ENCODE results near the gene SV2B.

The SV2B gene

DNA sequence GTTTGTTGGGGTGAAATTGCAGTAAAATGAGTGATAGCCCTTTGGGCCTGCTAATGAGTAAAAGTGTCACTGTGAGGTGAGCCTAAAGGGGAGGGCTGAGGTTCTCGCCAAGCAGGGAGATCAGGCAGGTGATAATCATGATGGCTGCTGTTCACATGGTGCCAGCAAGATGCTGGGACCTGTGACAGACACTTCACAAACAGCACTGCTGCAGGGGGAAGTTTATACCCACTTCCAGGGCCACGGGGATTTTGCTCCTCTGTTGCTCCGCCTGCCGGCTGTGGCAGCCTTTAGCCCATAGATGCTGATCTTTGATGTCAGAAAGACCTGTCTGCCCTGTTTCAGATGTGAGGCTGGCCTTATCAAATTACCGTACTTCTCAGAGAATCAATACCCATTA lies 96.7 kb downstream of the SV2B start:
- no peak for DNase-seq

GRCh38 chr15:91199511-91199910 lies 99.5 kb downstream of the SV2B start:
- no peak for DNase-seq

GRCh38 chr15:91200101-91200754 lies 100.2 kb downstream of the SV2B start:
- no peak for DNase-seq

GRCh38 chr15:91202510-91203102 lies 102.5 kb downstream of the SV2B start:
- no peak for DNase-seq

GRCh38 chr15:91203619-91204203 lies 103.7 kb downstream of the SV2B start:
- DNase-seq = no peak

GRCh38 chr15:91208371-91208770 lies 108.3 kb downstream of the SV2B start:
- DNase-seq = no peak

DNA sequence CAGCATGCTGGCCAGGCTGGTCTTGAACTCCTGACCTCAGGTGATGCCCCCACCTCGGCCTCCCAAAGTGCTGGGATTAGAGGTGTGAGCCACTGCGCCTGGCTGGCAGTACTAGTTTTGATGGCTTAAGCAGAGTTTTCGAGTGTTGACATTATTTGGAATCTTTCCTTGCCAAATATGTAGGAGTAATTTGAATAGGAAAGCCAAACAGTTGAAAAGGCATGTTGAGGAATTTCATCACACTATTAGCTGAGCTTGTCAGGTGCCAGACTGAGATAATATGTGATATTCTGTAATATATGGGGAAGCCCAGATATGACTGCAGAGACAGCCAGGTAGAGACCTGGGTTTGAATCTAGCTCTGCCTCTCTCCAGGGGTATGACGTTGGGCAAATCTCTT lies 109.3 kb downstream of the SV2B start:
- no peak for DNase-seq

- DNase-seq = no peak
Observed at GRCh38 chr15:91209726-91210125, 109.7 kb downstream of the SV2B start.

DNA sequence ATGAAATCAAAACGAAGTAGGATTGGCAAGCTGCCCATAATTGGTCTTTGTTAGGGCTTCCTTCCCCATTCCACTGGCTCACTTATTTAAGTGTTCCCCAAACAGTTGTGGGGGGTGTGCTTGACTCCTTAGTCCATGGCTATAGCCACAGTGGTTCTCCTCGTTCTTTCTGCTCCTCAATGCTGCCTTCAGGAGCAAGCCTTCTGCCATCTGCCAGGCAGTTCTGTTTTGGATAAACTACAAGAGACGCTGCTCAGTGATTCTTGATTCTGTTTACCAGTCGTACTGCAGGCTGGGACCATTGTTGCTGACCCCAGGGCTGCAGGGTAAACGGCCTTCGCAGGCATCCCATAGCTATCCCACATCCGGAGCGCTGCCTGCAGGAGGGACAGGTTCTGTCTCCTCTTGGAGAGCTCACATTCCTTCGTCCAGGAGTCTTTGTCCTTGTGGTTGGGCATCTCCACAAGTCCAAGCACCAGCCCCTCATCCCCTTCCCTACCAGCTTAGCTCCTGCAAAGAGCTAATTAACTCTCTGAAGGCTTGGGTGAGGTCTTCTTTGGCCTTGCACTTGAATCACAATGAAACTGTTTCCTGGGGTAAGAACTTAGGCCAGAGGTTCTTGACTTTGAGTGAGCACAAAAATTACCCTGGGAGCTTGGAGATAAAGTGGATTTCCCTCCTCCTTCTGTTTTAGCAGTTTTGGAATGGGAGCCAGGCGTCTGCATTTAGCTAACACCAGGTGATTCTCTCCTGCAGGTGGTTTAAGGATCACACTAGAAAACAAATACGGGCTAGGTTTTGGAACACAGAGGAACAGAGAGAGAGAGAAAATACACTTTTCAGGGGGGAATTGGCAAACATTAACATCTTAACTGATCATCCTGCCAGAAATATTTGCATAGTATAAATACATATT lies 114.9 kb downstream of the SV2B start:
- no peak for DNase-seq

DNA sequence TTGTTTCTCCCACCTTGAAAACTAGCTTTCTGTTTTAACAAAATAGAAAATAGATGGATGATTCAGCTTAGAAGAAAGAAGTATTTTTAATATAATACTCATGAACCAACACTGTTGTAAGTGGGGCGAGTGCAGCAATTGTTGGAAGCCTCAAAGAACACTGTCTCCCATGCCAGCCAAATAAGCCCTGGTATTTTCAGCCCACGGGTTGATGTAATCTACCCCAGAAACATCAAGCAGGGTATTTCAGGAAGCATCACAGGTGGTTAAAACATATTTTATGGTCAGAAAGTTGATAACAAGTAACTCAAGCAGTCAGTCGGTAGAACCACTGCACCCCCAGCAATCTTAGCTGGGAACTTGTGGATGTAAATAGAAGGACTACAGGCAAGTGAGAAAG lies 115.9 kb downstream of the SV2B start:
- DNase-seq = no peak

DNA sequence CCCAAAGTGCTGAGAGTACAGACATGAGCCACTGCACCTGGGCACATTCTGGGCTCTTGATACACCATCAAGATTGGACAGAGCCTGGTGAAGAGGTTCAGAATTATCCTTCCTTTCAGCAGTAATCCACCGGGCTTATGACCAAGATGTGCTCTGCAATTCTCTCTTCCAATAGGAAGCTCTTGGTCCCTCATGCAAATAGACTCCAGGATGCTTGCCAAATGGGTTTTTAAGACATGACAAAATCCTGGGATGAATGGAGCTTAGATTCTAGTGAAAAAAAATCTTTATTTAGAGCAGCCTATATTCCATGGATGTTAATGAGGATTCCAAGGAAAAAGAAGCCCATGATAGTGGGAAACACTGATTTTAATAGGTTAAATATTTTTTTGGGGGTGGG lies 119.1 kb downstream of the SV2B start:
- DNase-seq = no peak

DNA sequence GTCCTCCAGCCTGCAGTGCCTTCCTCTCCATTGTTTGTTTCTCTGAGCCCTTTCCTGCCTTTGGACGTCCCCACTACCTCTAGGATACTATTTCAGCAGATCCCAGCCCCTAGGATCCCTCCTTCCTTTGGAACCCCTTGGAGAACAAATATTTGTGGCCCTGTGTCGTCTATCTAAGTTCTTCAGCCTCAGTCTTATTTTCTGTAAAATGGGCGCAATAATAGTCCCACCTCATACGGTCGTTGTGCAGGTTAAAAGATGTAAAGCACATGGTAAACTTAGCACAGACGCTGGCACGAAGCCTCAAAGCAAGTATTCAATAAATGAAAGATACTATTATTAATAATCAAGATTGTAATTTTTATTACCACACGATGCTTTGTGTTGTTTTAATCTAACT lies 122.0 kb downstream of the SV2B start:
- no peak for DNase-seq

DNA sequence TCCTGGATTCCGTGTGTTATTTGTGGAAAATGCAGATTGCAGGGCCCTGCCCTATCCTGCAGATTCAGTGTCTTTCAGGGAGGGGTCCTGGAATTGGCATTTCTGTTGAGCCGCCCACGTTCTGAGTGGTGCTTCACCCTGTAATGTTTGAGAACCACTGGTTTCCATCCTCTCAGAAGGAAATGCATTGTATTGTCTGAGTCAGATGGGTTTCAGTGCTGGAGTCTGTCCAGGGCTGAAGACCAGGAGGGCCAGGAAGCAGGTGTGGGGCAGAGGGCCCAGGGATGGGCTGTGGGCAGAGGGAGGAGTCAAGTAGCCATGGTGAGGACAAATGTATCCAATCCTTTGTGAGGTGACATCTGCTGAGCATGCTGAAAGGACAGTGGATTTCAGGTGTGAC lies 123.8 kb downstream of the SV2B start:
- DNase-seq = no peak

DNA sequence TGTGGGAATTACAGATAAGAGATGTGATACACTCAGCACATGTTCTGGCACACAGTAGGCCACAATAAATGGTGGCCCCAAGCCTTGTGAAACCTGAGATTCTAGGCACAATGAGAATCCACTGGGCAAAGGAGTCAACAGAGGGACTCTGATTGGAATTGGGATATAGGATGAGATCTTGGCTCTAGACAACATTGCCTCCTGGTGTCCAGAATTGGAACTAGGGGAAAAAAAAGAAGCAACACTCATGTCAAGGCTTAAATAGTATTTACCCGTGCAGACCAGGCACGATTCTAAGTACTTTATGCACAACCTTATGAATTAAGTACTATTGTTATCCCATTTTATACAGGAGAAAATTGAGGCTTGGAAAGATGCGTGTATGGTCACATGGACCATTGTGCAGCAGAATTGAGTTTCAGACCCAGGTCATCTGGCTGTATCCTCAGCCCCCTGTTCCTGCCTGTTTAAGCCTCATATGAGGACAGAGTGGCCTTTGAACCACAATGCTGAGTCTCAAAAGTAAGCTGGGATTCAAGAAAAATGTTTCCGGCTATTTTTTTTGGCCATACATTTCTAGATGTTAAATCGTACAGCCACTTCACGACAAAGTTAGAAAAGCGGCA lies 124.8 kb downstream of the SV2B start:
- no peak for DNase-seq

DNA sequence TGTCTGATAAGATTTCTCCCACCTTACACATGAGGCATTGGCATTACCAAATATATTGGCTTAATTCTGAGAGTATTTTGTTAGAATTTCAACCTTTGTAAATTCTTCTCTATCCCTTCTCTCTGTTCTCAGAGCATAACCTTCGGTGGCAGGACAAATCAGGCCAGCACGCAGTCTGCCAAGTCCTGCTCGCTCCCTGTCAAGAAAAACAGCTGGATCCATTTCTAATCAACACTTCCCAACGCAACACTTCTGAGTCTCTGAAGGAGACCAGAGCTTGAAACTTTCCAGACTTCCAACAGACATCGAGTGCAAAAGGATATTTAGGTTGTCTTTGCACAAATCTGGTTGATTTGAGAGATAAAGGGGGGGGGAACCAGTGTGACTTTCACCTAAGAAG lies 125.7 kb downstream of the SV2B start:
- DNase-seq = no peak

- no peak for DNase-seq
Observed at GRCh38 chr15:91227117-91227516, 127.1 kb downstream of the SV2B start.

- DNase-seq = no peak
Observed at GRCh38 chr15:91227766-91228165, 127.7 kb downstream of the SV2B start.

DNA sequence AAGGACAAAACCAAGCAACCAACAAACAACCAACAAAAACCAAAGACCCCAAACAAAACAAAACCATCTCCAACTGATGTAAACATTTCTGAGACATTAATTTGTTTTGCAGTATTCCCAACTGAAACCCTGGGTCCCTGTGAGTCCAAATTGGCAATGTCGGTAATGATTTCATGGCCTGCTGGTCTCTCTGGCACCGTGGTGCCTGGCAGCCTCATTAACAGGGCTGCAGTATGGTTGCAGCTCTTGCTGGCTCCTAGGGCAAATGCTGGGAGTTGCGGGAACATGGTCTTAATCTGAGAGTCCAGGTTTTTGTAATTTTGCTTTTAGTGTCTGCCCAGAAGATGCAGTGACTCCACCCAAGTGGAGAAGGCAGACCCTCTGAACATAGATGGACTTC lies 128.3 kb downstream of the SV2B start:
- DNase-seq = no peak

DNA sequence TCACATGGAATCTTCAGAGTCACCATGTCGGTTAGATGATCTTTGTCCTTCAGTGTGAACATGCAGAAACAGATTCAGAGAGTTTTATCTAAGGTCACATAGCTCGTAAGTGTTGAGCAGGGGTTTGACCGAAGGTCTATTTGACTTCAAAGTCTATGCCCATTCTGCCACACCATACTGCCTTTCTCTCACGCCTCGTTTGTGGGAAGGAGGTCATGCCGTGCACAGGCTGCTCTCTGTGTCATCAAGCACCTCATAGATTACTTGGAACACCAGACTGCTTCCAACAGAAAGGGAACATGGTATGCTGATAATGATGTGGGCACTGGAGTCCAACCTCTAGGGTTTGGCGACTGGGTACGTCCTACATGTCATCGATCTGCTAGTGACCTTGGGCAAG lies 128.8 kb downstream of the SV2B start:
- DNase-seq = no peak

- no peak for DNase-seq
Observed at GRCh38 chr15:91231703-91232102, 131.6 kb downstream of the SV2B start.

- DNase-seq = no peak
Observed at GRCh38 chr15:91234759-91235158, 134.7 kb downstream of the SV2B start.

DNA sequence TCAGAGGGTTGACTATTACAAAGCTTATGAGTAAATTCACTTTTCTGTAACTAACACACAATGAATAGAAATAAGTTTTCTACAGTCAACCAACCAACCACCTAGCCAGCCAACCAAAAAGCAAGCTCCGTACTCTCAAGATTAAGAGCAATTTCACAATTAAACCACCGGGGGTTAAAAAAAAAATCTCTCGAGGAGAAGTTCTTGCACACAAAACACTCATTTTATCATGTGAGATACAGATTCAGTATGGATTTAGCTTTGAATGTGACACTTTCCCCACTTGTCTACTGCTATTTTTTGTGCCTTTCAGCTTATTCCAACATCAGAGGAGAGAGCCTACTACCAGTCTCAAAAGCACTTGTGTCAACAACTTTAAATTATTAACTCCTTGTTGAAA lies 135.3 kb downstream of the SV2B start:
- DNase-seq = no peak

DNA sequence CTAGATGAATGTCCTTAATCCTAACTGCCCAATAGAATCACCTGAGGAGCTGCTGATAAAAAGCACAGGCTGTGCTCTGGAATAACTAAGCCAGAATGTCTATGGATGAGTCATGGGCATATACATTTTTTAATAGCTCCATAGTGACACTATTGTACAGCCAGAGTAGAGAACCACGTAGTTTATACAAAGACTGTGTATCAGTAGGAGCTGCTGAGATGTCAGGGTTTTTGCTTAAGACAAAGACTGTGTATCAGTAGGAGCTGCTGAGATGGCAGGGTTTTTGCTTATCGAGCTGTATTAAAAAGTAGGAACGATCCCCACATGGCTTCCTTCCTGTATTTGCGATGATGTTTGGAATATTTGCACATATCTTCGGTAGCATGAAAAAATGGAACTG lies 137.4 kb downstream of the SV2B start:
- DNase-seq = no peak

Measured in activated CD4-positive, CD25-positive, alpha-beta regulatory T cell treated with anti-CD3 and anti-CD28 coated beads, Interleukin-2, amount 50 U/mL, for 72 hours (primary cell).